GDM1 (cell line): ENCODE results near the gene ICA1L.

Source experiments
- DNase-seq: peaks from one replicate; lab custom pipeline; 2025; lab: John Stamatoyannopoulos, UW

The ICA1L gene

GRCh38 chr2:202782940-202783558 lies 88.5 kb downstream of the ICA1L start:
- DNase-seq, result no peak

- no peak for DNase-seq
These were observed 91.0 kb downstream of the ICA1L start for GRCh38 chr2:202780514-202781021.

GRCh38 chr2:202778217-202778616 lies 93.3 kb downstream of the ICA1L start:
- DNase-seq, result no peak

GRCh38 chr2:202774104-202774503 lies 97.5 kb downstream of the ICA1L start:
- DNase-seq, result no peak

- no peak for DNase-seq
These were observed 98.1 kb downstream of the ICA1L start for GRCh38 chr2:202773301-202773973.

- no peak for DNase-seq
These were observed 99.7 kb downstream of the ICA1L start for GRCh38 chr2:202771741-202772460.

GRCh38 chr2:202771336-202771735 lies 100.2 kb downstream of the ICA1L start:
- DNase-seq, result no peak

- DNase-seq, result no peak
These were observed 102.4 kb downstream of the ICA1L start for GRCh38 chr2:202769201-202769600.

GRCh38 chr2:202768273-202768672 lies 103.3 kb downstream of the ICA1L start:
- DNase-seq, result no peak

GRCh38 chr2:202765436-202765835 lies 106.1 kb downstream of the ICA1L start:
- peak; percentile 0 for DNase-seq

GRCh38 chr2:202764991-202765390 lies 106.6 kb downstream of the ICA1L start:
- DNase-seq, result no peak

GRCh38 chr2:202763916-202764315 lies 107.7 kb downstream of the ICA1L start:
- DNase-seq, result no peak

- DNase-seq, result peak; percentile 1
These were observed 109.0 kb downstream of the ICA1L start for GRCh38 chr2:202762556-202762955.

- DNase-seq, result no peak
These were observed 110.7 kb downstream of the ICA1L start for GRCh38 chr2:202760848-202761247.

- DNase-seq, result no peak
These were observed 113.0 kb downstream of the ICA1L start for GRCh38 chr2:202758604-202759003.

GRCh38 chr2:202758128-202758527 lies 113.4 kb downstream of the ICA1L start:
- DNase-seq, result no peak

- DNase-seq, result no peak
These were observed 114.2 kb downstream of the ICA1L start for GRCh38 chr2:202757339-202757738.

- no peak for DNase-seq
These were observed 115.0 kb downstream of the ICA1L start for GRCh38 chr2:202756598-202756997.

GRCh38 chr2:202754936-202755335 lies 116.6 kb downstream of the ICA1L start:
- no peak for DNase-seq

GRCh38 chr2:202752071-202752470 lies 119.5 kb downstream of the ICA1L start:
- no peak for DNase-seq

GRCh38 chr2:202750763-202751427 lies 120.7 kb downstream of the ICA1L start:
- no peak for DNase-seq

GRCh38 chr2:202749477-202749876 lies 122.1 kb downstream of the ICA1L start:
- no peak for DNase-seq
